ENCODE data around the gene TGFB1.
A peak's percentile ranks its signal among the peaks of the same experiment; 100 is the strongest.

Gene TGFB1

DNA sequence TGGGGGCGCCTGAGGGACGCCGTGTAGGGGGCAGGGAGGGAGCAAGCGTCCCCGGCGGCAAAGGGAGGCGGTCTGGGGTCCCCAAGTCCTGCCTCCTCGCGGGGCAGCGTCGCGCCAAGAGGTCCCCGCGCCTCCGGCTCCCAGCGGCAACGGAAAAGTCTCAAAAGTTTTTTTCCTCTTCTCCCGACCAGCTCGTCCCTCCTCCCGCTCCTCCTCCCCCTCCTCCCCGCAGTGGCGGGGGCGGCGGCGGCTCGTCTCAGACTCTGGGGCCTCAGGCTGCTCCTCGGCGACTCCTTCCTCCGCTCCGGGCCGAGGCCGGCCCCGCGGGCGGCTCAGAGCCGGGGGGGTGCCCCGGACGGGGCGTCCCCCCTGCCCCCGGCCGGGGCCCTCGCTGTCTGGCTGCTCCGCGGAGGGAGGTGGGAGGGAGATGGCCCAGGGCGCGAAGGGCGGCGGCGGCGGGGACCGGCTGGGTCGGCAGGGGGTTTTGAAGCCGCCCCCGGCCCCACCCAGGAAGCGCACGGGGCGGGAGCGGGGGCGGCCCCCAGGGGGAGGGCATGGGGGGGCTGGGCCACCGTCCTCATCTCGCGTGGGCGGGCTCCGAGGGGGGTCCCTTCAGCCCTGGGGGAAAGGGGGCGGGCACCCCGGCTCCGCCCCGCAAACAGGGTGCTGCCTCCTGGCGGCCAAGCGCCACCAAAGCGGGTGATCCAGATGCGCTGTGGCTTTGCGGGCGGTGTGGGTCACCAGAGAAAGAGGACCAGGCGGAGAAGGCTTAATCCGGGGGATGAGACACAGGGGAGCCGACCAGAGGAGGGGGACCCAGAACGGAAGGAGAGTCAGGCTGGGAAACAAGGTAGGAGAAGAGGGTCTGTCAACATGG lies at the start of gene TGFB1:
TSS of gene TGFB1 (minus strand) at position 457 of the 877 bp plus-strand sequence. CDS start 878 bp downstream, outside the sequence.
- H3K27ac ChIP-seq: peak within 1 kb of the TSS; percentile 68
- DNase-seq: peak; percentile 78
- peak within 1 kb of the TSS; percentile 89 for H3K4me3 ChIP-seq (ENCODE audit: low read depth, low read length)
- H3K27me3 ChIP-seq (replicated peaks): no peaks in the 10 kb centered on the region
- in situ Hi-C loops (cut with HindIII; ENCODE audit: low pct_ligation_motif_present, low sequenced_read_pairs): no loop called here
- peak; percentile 90 for TF ChIP-seq CTCF (IDR thresholded peaks at IDR 0.05; ENCODE audit: low read depth, low read length, missing control alignments)
- H3K36me3 ChIP-seq (replicated peaks): peaks cover 6% of the 10 kb centered on the region

DNA sequence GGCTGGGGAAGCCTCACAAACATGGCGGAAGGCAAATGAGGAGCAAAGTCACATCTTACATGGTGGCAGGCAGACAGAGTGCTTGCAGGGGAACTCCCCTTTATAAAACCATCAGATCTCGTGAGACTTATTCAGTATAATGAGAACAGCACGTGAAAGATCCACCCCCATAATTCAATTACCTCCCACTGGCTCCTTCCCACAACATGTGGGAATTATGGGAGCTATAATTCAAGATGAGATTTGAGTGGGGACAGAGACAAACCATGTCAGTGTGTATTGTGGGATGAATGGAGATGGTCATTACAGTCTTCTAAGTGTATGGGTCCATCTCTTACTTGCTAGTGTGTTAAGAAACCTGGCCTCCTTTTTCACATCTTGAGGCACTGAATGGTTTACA lies 48.3 kb upstream of the TGFB1 start:
- H3K27ac ChIP-seq: no peak overlapping the region
- no peak for DNase-seq
- no peak for TF ChIP-seq CTCF (IDR thresholded peaks at IDR 0.05; ENCODE audit: low read depth, low read length, missing control alignments)
- in situ Hi-C loops (cut with HindIII; ENCODE audit: low pct_ligation_motif_present, low sequenced_read_pairs): no loop called here
- no peaks in the 10 kb centered on the region for H3K27me3 ChIP-seq (replicated peaks)
- H3K4me3 ChIP-seq (ENCODE audit: low read depth, low read length): no peak overlapping the region
- H3K36me3 ChIP-seq (replicated peaks): no peaks in the 10 kb centered on the region

- H3K27ac ChIP-seq: no peak overlapping the region
- H3K27me3 ChIP-seq (replicated peaks): no peaks in the 10 kb centered on the region
- DNase-seq: no peak
- no peak for TF ChIP-seq CTCF (IDR thresholded peaks at IDR 0.05; ENCODE audit: low read depth, low read length, missing control alignments)
- H3K36me3 ChIP-seq (replicated peaks): no peaks in the 10 kb centered on the region
- in situ Hi-C loops (cut with HindIII; ENCODE audit: low pct_ligation_motif_present, low sequenced_read_pairs): no loop called here
- no peak overlapping the region for H3K4me3 ChIP-seq (ENCODE audit: low read depth, low read length)
Measured at GRCh38 chr19:41401483-41401882, 47.8 kb upstream of the TGFB1 start.

DNA sequence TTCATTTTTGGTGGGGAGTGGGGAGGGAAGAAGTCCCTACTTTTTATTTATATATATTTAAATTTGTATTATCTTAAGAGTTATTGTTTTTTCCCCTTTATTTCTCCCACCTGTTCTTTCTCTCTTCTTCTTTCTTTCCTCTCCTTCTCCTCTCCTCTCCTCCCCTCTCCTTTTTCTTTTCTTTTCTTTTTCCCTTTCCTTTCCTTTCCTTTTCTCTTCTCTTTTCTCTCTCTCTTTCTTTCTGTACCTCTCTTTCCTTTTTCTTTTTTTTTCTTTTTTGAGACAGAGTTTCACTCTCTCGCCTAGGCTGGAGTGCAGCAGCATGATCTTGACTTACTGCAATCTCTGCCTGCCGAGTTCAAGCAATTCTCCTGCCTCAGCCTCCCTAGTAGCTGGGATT lies 45.8 kb upstream of the TGFB1 start:
- H3K36me3 ChIP-seq (replicated peaks): no peaks in the 10 kb centered on the region
- TF ChIP-seq CTCF (IDR thresholded peaks at IDR 0.05; ENCODE audit: low read depth, low read length, missing control alignments): no peak
- no peak for DNase-seq
- H3K27me3 ChIP-seq (replicated peaks): no peaks in the 10 kb centered on the region
- in situ Hi-C loops (cut with HindIII; ENCODE audit: low pct_ligation_motif_present, low sequenced_read_pairs): no loop called here
- no peak overlapping the region for H3K27ac ChIP-seq
- H3K4me3 ChIP-seq (ENCODE audit: low read depth, low read length): no peak overlapping the region

DNA sequence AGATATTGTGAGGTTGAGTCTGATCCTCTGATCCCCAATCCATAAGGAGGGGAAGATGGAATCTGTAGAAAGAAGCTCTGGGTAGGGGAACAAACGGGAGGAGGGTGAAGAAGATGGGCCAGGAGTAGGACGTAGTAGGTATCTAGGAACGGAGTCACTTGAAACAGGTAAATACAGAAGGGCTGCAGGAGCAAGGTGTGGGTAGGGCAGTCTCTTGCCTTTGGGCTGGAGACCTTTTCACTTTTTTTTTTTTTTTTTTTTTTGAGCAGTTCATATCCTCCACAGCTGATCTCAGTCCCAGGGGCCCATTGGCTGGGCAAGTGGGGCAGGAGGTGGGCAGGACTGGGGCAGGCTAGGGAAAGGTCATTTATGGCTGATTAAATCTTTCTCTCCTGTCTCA lies 45.4 kb upstream of the TGFB1 start:
- no peaks in the 10 kb centered on the region for H3K36me3 ChIP-seq (replicated peaks)
- H3K27ac ChIP-seq: no peak overlapping the region
- TF ChIP-seq CTCF (IDR thresholded peaks at IDR 0.05; ENCODE audit: low read depth, low read length, missing control alignments): no peak
- no peak for DNase-seq
- H3K27me3 ChIP-seq (replicated peaks): no peaks in the 10 kb centered on the region
- in situ Hi-C loops (cut with HindIII; ENCODE audit: low pct_ligation_motif_present, low sequenced_read_pairs): no loop called here
- H3K4me3 ChIP-seq (ENCODE audit: low read depth, low read length): no peak overlapping the region

Measured in brain microvascular endothelial cell (primary cell).